Renal cortex interstitium (tissue), 11 donors: Measurements from ENCODE around the gene MAPK7. TPM values are rescaled to one million over a fixed set of nuclear protein-coding genes. Genes with fewer than 3 reads are reported as not detected.
A peak's percentile ranks its signal among the peaks of the same experiment; 100 is the strongest.

Experiments used
- DNase-seq, 11 donors: peaks; one replicate each; pipeline ENCODE4 v3.0.0-alpha.2; 2013; ENCODE audit warnings: low read depth in 9 of 11, low spot score in 4 of 11; ENCODE audit errors: extremely low read depth in 1 of 11
- polyA plus RNA-seq, 3 donors: library from polyadenylated mRNA; unstranded; fragments of 120-200 nt; gene quantifications; one replicate each; pipeline ENCODE4 v1.2.1, GENCODE V29; 2013; ENCODE audit not compliant: insufficient read length in 3 of 3

The MAPK7 gene
- polyA plus RNA-seq, 3 donors: 23.1 to 29.6 (median 24.7) TPM

DNA sequence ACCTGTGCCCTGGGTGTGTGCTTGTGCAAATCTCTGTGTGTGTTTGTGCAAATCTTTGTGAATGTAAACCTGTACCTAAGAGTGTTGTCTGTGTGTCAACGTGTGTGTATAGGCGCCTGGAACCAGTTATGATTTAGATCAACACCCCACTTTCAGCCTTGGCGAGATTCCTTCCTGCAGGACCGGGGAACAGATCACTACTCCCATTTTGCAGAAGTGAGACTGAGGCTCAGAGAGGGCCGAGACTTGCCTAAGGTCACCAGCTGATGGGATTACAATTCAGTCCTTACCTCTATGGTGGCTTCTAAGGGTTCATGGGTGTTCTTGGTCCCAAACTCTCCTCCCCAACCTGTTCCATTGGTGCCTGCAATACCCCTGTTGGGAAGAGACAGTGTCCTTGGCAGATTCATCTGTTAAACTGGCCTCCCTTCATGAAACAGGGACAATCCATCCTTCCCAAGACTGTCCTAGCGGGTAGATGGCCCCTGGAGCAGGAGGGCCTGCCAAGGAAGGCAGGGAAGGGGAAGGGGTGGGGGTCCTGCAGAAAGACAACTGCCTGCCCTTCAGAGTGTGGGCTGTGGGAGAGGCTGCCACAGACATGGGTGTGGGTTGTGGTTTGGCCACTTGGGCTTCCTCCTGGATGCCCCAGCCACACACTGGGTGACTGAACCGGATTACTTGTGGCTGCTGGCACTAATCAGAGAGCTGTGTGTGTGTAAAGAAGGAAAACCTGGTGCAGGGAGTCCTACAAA, 6.9 kb upstream of the MAPK7 start:
- no peak for DNase-seq

DNA sequence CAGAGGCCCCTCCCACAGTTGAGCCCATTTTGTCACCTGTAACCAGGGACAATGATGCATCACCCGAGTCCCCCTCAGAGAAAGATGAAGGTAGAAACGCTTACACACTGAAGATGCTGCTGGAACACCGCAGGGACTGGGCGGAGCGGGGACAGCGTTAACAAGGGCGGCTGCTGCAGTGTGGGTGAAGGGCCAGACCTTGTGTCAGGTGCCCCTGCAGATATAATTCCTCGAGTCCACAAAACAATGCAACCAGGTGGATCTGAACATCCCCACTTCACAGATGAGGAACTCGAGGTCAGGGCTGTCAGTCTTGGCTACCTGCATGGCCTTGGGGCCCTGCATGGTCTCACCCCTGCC, 6.3 kb upstream of the MAPK7 start:
- no peak for DNase-seq

DNA sequence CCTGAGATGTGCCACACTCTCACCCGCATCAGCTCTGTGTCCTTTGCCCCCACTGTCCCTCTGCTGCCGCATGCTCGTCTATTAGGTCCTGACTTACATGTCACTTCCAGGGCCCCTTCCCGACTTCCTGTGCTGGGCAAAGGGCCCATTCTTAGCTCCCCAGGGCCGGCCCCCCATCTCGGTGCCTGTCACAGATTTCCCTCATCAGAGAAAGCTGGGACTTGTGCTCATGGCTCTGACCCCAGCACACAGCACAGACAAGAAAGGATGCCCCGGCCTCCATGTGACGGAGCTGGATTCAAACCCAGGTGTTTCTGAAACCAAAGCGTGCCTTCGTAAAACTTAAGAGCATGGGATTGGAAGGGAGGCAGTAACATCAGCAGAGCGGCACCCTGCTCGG, 5.9 kb upstream of the MAPK7 start:
- DNase-seq: no peak

DNA sequence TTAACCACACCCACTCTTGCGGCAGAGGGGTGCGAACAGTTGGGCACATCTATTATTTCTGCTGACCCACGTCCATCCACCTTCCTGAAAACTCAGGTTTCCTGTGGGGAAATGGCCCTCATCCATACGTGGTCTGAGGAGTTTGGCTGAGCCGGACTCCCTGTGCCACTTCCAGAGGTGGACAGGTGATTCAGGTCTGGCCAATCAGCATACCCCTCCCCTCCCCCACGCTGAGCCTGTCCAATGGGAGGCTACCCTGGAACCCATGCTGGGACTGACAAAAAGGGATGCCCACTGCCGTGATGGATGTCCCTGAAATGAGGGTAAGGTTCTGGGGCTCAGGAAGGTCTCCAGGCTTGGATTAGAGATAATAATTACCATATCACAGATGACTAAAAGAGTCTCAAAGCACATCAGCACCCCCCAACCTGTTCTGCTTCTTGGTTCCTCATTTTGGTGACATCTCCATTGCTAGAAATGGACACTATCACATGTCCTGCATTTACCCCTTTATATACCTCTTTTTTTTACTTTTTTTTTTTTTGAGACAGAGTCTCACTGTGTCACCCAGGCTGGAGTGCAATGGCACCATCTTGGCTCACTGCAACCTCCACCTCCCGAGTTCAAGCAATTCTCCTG, 5.3 kb upstream of the MAPK7 start:
- no peak for DNase-seq

DNA sequence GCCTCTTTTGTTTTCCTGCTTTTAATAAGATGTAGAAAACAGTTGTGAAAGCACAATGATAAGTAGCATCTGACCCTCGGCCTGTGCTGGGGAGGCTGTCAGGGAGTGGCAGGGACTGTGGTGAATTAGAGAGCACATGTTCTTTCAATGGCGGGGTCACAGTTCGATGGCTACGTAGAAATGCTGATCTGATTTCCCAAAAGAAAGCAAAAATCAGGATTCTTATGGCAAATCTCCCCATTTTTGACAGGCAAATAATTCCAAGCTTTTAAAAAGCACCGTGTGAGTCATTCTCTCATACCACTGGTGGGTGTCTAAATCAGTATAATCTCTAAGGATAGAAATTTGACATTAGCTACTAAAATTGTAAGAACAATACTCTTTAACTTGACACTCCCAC, 4.2 kb upstream of the MAPK7 start:
- no peak for DNase-seq

DNA sequence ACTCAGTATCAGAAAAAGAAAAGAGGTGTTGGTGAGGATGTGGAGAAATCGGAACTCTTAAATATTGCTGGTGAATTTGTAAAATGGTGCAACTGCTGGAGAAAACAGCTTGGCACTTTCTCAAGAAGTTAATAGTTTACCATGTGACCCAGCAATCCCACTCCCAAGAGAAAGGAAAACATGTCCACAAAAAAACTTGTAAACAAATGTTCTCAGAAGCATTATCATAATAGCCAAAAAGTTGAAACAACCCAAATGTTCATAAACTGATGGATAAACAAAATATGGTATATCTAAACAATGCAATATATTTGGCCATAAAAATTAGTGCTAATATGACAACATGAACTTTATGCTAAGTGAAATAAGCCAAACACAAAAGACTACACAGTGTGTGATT, 2.6 kb upstream of the MAPK7 start:
- no peak for DNase-seq

DNA sequence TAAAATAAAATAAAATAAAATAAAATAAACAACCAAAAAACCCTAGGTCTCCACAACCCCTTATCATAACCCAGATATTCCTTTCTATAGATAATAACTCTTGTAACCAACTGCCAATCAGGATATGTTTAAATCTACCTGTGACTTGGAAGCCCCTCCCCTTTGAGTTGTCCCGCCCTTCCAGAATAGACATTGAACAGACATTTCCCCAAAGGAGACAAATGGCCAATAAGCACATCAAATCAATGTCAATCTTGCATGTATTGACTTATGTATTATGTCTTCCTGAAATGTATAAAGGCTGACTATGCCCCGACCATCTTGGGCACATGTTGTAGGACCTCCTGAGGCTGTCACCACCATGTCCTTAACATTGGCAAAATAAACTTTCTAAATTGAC, 1.5 kb upstream of the MAPK7 start:
- no peak for DNase-seq

DNA sequence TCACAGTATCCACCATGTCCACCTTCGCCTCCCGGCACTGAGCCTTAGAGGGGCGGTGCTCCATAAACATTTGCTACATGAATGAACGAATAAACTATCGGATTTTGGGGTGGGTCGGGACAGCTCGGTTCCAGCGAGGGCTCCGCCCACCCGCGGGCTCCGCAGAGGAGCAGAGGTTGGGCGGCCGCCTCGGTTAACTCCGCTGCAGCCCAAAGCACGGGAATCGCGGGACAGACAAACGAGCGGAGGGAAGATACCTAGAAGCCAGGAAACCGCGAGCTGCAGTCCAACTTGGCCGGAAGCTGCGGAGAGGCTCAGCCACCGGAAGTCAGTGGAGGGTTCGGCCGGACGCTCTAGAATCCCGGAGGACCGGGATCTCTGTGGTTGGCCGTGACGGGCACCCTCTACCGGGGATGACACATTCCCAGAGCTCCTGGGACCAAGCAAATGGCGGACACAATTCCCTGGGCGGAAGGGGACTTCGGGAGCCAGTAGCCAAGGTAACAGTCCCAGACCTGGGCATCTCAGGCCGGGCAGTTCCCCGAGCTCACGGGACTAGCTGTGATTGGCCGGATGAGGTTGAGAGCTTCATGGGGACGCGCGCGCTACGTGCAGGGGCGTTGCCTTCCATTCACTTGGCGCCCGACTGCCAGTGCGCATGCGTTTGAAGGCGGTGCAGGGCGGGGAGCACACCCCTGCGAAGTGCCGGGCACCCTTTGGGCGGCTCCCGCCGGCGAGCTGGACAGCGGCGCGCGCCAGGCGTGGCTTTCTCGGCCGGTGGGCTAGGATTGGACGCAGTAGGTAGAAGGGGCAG, 489 bp upstream of the MAPK7 start:
- DNase-seq: peak; percentile 91 to 99 (median 98)

DNA sequence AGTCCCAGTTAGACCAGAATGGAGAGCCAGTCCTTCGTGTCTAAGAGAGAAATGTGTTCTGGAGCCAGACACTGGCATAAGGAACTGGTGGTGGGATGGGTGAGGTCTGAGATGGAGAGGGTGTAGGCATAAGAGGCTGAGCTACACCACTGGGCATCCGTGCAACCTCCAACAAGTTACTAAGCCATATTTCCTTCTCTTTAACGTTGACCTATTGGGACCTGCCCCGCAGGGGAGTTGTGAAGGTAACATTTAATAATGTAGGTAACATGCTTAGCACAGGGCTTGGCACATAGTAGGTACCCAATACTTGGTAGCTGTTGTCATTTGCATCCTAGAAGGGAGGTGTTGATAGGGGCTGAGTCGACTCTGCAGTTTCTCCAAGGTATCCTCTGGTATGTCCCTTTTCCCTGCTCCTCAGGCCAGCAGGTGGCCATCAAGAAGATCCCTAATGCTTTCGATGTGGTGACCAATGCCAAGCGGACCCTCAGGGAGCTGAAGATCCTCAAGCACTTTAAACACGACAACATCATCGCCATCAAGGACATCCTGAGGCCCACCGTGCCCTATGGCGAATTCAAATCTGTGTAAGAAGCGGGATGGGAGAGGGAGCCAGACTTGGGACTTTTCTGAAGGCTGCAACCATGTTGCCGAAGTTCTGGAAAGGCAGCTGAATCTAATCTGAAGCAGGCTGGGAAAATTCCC, 1.2 kb downstream of the MAPK7 start:
- no peak for DNase-seq

DNA sequence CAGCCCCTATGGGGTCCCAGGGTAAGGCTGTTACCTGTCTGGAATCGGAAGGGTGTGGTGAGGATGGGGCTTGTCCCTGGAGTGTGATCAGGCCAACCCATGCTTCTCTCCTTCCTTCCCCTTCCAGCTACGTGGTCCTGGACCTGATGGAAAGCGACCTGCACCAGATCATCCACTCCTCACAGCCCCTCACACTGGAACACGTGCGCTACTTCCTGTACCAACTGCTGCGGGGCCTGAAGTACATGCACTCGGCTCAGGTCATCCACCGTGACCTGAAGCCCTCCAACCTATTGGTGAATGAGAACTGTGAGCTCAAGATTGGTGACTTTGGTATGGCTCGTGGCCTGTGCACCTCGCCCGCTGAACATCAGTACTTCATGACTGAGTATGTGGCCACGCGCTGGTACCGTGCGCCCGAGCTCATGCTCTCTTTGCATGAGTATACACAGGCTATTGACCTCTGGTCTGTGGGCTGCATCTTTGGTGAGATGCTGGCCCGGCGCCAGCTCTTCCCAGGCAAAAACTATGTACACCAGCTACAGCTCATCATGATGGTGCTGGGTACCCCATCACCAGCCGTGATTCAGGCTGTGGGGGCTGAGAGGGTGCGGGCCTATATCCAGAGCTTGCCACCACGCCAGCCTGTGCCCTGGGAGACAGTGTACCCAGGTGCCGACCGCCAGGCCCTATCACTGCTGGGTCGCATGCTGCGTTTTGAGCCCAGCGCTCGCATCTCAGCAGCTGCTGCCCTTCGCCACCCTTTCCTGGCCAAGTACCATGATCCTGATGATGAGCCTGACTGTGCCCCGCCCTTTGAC, 2.4 kb downstream of the MAPK7 start:
- DNase-seq: no peak

DNA sequence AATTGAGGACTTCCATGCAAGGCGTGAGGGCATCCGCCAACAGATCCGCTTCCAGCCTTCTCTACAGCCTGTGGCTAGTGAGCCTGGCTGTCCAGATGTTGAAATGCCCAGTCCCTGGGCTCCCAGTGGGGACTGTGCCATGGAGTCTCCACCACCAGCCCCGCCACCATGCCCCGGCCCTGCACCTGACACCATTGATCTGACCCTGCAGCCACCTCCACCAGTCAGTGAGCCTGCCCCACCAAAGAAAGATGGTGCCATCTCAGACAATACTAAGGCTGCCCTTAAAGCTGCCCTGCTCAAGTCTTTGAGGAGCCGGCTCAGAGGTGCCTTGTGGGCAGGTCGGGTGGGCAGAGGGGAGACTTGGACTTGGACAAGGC, 3.1 kb downstream of the MAPK7 start:
- DNase-seq: no peak

DNA sequence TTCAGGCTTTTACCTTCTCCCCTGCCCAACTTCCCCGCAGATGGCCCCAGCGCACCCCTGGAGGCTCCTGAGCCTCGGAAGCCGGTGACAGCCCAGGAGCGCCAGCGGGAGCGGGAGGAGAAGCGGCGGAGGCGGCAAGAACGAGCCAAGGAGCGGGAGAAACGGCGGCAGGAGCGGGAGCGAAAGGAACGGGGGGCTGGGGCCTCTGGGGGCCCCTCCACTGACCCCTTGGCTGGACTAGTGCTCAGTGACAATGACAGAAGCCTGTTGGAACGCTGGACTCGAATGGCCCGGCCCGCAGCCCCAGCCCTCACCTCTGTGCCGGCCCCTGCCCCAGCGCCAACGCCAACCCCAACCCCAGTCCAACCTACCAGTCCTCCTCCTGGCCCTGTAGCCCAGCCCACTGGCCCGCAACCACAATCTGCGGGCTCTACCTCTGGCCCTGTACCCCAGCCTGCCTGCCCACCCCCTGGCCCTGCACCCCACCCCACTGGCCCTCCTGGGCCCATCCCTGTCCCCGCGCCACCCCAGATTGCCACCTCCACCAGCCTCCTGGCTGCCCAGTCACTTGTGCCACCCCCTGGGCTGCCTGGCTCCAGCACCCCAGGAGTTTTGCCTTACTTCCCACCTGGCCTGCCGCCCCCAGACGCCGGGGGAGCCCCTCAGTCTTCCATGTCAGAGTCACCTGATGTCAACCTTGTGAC, 3.6 kb downstream of the MAPK7 start:
- no peak for DNase-seq

DNA sequence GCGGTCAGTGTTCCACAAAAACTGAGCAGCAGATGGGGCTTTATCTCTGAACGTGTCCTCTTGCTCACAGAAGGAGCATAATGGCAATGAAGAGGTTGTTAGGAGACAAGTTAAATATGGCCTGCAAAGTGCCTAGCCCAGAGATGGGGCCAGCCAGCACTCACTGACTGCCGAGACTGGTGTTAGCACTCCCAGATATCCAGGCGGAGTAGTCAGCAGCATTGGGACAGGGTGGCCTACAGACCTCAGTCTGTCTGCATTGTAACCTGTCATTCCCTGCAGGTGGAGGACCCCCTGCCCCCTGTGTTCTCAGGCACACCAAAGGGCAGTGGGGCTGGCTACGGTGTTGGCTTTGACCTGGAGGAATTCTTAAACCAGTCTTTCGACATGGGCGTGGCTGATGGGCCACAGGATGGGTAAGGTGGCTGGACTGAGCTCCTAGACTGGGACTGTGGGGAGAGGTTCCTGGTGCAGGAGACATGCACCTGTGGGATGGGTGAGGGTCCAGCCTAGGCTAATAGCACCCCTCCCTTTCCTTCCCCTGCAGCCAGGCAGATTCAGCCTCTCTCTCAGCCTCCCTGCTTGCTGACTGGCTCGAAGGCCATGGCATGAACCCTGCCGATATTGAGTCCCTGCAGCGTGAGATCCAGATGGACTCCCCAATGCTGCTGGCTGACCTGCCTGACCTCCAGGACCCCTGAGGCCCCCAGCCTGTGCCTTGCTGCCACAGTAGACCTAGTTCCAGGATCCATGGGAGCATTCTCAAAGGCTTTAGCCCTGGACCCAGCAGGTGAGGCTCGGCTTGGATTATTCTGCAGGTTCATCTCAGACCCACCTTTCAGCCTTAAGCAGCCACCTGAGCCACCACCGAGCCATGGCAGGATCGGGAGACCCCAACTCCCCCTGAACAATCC, 4.5 kb downstream of the MAPK7 start:
- no peak for DNase-seq

DNA sequence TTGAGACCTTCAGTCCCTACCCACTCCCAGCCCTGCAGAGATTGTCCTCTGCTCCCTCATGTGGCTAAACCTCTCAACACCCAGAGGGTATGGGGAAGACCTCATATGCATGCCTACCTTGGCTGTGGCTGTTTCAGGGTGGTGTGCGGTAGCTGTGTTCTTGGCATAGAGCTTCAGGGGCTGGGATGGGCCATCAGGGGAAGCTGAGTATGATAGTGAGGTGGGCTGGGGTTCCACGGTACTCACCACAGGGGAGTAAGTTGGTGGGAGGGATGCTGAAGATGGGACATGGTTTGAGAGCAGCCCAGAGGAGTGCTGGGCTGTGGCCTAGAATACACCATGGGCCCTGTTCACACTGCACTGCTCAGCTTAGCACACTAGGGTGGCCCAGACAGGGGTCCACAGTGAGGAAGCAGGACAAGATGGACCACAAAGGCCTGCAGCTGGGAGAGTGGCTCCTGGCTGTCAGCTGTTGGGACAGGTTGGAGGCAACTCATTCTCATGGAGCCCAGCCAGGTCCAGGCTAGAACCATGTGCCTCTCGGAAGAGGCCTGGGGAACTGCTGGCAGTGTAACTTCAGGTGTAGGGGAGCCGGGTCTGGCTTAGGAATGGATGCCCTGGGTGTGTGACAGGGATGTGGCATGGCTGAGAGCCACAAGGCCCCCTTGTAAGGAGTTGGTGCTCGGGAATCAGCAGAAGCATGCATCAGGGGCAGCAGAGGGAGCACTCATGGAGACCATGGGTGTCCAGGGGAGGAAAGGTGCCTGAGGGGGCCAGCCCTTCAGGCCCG, 5.6 kb downstream of the MAPK7 start:
- DNase-seq: no peak

DNA sequence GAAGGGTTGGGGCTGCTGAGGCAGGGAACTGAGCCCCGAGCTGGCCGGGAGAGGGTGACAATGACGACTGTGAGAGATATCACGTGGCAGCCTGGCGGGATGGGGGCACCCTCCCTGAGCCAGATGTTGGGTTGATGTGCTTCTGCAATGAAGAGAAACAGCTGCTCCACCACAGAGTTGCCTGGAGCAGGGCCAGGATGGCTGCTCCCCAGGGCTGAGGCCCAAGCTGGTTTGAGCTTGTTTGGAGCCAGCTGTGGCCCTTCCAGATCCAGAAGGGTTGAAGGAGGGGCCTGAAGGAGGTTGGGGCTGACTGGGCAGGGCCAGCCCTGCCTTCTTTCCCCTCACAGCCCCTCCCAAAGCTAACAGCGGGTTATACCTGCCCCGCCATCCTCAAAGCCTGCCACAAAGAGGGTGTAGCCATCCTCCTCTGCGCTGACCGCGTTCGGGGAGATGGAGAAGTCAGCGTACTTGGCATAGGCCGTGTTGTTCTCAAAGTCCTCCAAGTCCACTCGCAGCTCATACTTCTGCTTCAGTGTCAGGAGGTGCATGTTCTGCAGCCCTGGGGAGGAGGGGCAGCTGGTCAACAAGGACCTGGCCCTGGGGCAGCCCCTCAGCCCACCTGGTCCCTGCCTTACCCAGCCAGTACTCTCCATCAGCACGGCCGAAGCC, 6.6 kb downstream of the MAPK7 start:
- peak in 9 of 11 donors; percentile 66 to 88 (median 83) for DNase-seq

DNA sequence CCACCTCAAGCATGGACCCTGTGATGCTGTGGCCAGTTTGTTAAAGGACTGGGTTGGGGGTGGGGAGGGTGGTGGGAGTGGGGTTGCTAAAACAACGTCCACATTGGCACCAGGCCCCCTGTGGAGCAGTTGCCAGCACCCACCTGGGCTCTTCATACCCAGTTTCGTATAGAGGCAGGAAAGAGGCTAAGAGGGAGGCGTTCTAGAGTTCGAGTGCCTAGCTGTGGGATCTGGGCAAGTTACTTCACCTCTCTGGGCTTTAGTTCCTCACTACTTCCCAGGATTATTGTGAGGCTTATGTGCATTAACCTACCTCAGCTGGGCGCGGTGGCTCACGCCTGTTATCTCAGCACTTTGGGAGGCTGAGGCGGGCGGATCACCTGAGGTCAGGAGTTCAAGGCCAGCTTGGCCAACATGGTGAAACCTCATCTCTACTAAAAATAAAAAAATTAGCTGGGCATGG, 7.3 kb downstream of the MAPK7 start:
- no peak for DNase-seq
